GM21825 (cell line): ENCODE measurements around the gene ARHGEF4.

Source experiments
- ATAC-seq: cut with Tn5 transposase; IDR thresholded peaks from one replicate; pipeline ENCODE4 v1.9.1; 2021; ENCODE audit warnings: mild to moderate bottlenecking, moderate library complexity; ENCODE audit not compliant: unreplicated experiment

ARHGEF4 gene

GRCh38 chr2:130819226-130819607 lies 17.5 kb upstream of the ARHGEF4 start:
- ATAC-seq, result no peak

- no peak for ATAC-seq
Observed at GRCh38 chr2:130819608-130820278, 17.0 kb upstream of the ARHGEF4 start.

GRCh38 chr2:130820279-130820861 lies 16.3 kb upstream of the ARHGEF4 start:
- no peak for ATAC-seq

- ATAC-seq, result no peak
Observed at GRCh38 chr2:130821867-130822266, 14.8 kb upstream of the ARHGEF4 start.

GRCh38 chr2:130822766-130823165 lies 13.9 kb upstream of the ARHGEF4 start:
- no peak for ATAC-seq

- ATAC-seq, result no peak
Observed at GRCh38 chr2:130823171-130823885, 13.4 kb upstream of the ARHGEF4 start.

- ATAC-seq, result peak; percentile 34
Observed at GRCh38 chr2:130823886-130824491, 12.7 kb upstream of the ARHGEF4 start.

- ATAC-seq, result peak; percentile 80
Observed at GRCh38 chr2:130824492-130825061, 12.1 kb upstream of the ARHGEF4 start.

- ATAC-seq, result no peak
Observed at GRCh38 chr2:130825231-130825965, 11.3 kb upstream of the ARHGEF4 start.

- ATAC-seq, result no peak
Observed at GRCh38 chr2:130825966-130826253, 10.8 kb upstream of the ARHGEF4 start.

- no peak for ATAC-seq
Observed at GRCh38 chr2:130826419-130826818, 10.3 kb upstream of the ARHGEF4 start.

GRCh38 chr2:130826821-130827501 lies 9.8 kb upstream of the ARHGEF4 start:
- ATAC-seq, result no peak

- ATAC-seq, result no peak
Observed at GRCh38 chr2:130827502-130828251, 9.0 kb upstream of the ARHGEF4 start.

- no peak for ATAC-seq
Observed at GRCh38 chr2:130828461-130828860, 8.3 kb upstream of the ARHGEF4 start.

GRCh38 chr2:130829015-130829414 lies 7.7 kb upstream of the ARHGEF4 start:
- no peak for ATAC-seq

- no peak for ATAC-seq
Observed at GRCh38 chr2:130830538-130830937, 6.2 kb upstream of the ARHGEF4 start.

GRCh38 chr2:130831356-130831755 lies 5.4 kb upstream of the ARHGEF4 start:
- ATAC-seq, result no peak

GRCh38 chr2:130832296-130832940 lies 4.3 kb upstream of the ARHGEF4 start:
- no peak for ATAC-seq
